Measurements from ENCODE around the gene ASAP2. TPM values are rescaled to one million over a fixed set of nuclear protein-coding genes. Genes with fewer than 3 reads are reported as not detected.

Gene ASAP2
- total RNA-seq, 1 experiment from 2014 or later = 12.6 TPM

- Histone ChIP-seq H3K4me2 (ENCODE audit: insufficient read depth, insufficient read length, low read length) (no peak overlapping the region), H3K23me2 (ENCODE audit: insufficient read length, low read depth, low read length, poor library complexity, severe bottlenecking) (no peaks in the 10 kb centered on the region), H3K23ac (ENCODE audit: insufficient read length, low read depth, low read length) (no peak overlapping the region), H3K27me3 (ENCODE audit: insufficient read depth, low read length) (no peaks in the 10 kb centered on the region), H2BK5ac (ENCODE audit: insufficient read length, low read length) (no peak overlapping the region), H3K79me2 (ENCODE audit: insufficient read depth, low read length) (no peaks in the 10 kb centered on the region), H4K20me1 (ENCODE audit: control insufficient read depth, insufficient read depth, insufficient read length) (no peaks in the 10 kb centered on the region), H3K9me3 (ENCODE audit: control insufficient read depth, low read depth, low read length) (no peaks in the 10 kb centered on the region), H2BK20ac (ENCODE audit: low read depth, low read length, poor library complexity, severe bottlenecking) (no peak overlapping the region), H4K5ac (ENCODE audit: insufficient read length, low read depth, low read length) (no peak overlapping the region), H3K14ac (ENCODE audit: insufficient read depth, low read length) (no peak overlapping the region), H3K18ac (ENCODE audit: insufficient read length, low read depth, low read length) (no peak overlapping the region), H4K91ac (ENCODE audit: insufficient read length, low read depth, low read length) (no peak overlapping the region), H3K79me1 (ENCODE audit: insufficient read depth, low read depth, low read length, poor library complexity, severe bottlenecking) (no peaks in the 10 kb centered on the region), H3K27ac (ENCODE audit: insufficient read length, low read depth, low read length) (no peak overlapping the region), H2BK120ac (ENCODE audit: low read depth, low read length, poor library complexity, severe bottlenecking) (no peak overlapping the region), H3K4me1 (ENCODE audit: insufficient read depth, low read length) (no peaks in the 10 kb centered on the region), H3K4ac (ENCODE audit: low read depth, low read length) (no peak overlapping the region), H3K9ac (ENCODE audit: extremely low read depth, insufficient read length, low read length) (no peak overlapping the region), H4K8ac (replicated peaks; ENCODE audit: insufficient read length, low read depth, low read length) (no peak overlapping the region), H2AFZ (ENCODE audit: low read length) (no peak overlapping the region), H3K56ac (ENCODE audit: insufficient read length, low read depth, low read length) (no peak overlapping the region), H2AK5ac (ENCODE audit: insufficient read length, low read length) (no peak overlapping the region), H2BK15ac (ENCODE audit: low read depth, low read length) (no peak overlapping the region), H2BK12ac (ENCODE audit: insufficient read length, low read depth, low read length) (no peak overlapping the region), H3T11ph (ENCODE audit: low read length) (no peak overlapping the region)
- DNase-seq = peak; percentile 62
- no CpG with 5 or more reads among the region's 7 CpGs for WGBS (ENCODE audit: extremely low coverage, insufficient read length, low lambda C conversion rate)
- peak; percentile 69 for TF ChIP-seq CTCF (conservative IDR thresholded peaks at IDR 0.05)
- H3K4me1 Mint-ChIP-seq = 0 out of 4 replicates have a peak, but pooled peaks cover 0 to 4% of the 10 kb centered on the region in 2 experiments
- no peaks in the 10 kb centered on the region for H3K9me3 Mint-ChIP-seq
- H3K36me3 Mint-ChIP-seq (ENCODE audit: insufficient read depth in 1 of 3, low read depth in 3 of 3) = peaks cover 0 to 11% (median 3%) of the 10 kb centered on the region in 3 experiments; a peak in 6 of 7 replicates
- no peak overlapping the region for H3K4me3 Mint-ChIP-seq
- peak overlapping the region in 1 of 3 experiments; percentile 56; a peak in 1 of 7 replicates for H3K27ac Mint-ChIP-seq
- no peaks in the 10 kb centered on the region for H3K27me3 Mint-ChIP-seq (ENCODE audit: low read depth)
Observed at GRCh38 chr2:9333591-9334171, 127.1 kb downstream of the ASAP2 start.

All from H9 (cell line).